GM12878 (cell line): Measurements from ENCODE around the gene ASB6. TPM values are rescaled to one million over a fixed set of nuclear protein-coding genes. Genes with fewer than 3 reads are reported as not detected.

Experiments used
- ATAC-seq: fragments of 200-7000 bp; cut with Tn5 transposase; 3 replicates; pipeline ENCODE4 v1.9.1; 2020; ENCODE audit warnings: mild to moderate bottlenecking, moderate library complexity
- BruUV-seq: library from RNA; stranded (reverse); fragments of 400-500 nt; replicated peaks from 2 replicates; lab custom pipeline; 2021; lab: Mats Ljungman, UMichigan
- CTCF ChIA-PET: fragments of 300-600 bp; sonication (Branson Sonifier 250); formaldehyde crosslinking; extraction: SDS; loops from one replicate; lab custom pipeline; 2021; ENCODE audit warnings: inconsistent platforms; lab: Yijun Ruan, JAX
- POLR2A ChIA-PET: fragments of 350-600 bp; formaldehyde crosslinking; extraction: SDS; loops from one replicate; lab custom pipeline; 2021; ENCODE audit warnings: inconsistent platforms; lab: Charles Lee
- RAD21 ChIA-PET: fragments of 300-600 bp; sonication (Branson Sonifier 250); formaldehyde crosslinking; loops from one replicate; lab custom pipeline; 2023; ENCODE audit warnings: antibody characterized with exemption; ENCODE audit not compliant: unreplicated experiment; lab: Charles Lee
- SMC1A ChIA-PET: fragments of 300-600 bp; sonication (Branson Sonifier 250); formaldehyde crosslinking; loops from one replicate; lab custom pipeline; 2023; ENCODE audit not compliant: unreplicated experiment, uncharacterized antibody; lab: Charles Lee
- DNase-seq: peaks from one replicate; pipeline ENCODE4 v3.0.0-alpha.2; 2011; ENCODE audit warnings: low read depth, low spot score
- FAIRE-seq: peaks from 3 replicates; lab custom pipeline; 2011; peaks lifted over from hg19 to GRCh38; lab: Jason Lieb, UNC
- H2AFZ ChIP-seq: 2 replicates; pipeline ENCODE4 v1.6.0; 2011; ENCODE audit warnings: low read depth, low read length, control low read depth; ENCODE audit not compliant: control insufficient read depth
- H3K27ac ChIP-seq: 2 replicates; pipeline ENCODE4 v1.5.1; 2011; ENCODE audit warnings: control low read depth; ENCODE audit not compliant: control insufficient read depth, insufficient read depth
- H3K27me3 ChIP-seq, 2 experiments: replicated peaks in 1 of 2; 2 replicates each; pipeline versions ENCODE4 v1.6.0 to v1.6.1; 2011; ENCODE audit warnings: low read length in 1 of 2; ENCODE audit not compliant: control insufficient read depth in 2 of 2, insufficient read depth in 2 of 2
- H3K36me3 ChIP-seq, 2 experiments: 2 replicates each; pipeline ENCODE4 v1.5.1; 2011; ENCODE audit warnings: low read length in 1 of 2; ENCODE audit not compliant: control insufficient read depth in 2 of 2, insufficient read depth in 2 of 2
- H3K4me1 ChIP-seq: 2 replicates; pipeline ENCODE4 v1.6.1; 2011; ENCODE audit warnings: mild to moderate bottlenecking, low read length, moderate library complexity, mixed read lengths; ENCODE audit not compliant: control insufficient read depth, insufficient read depth
- H3K4me2 ChIP-seq: 2 replicates; pipeline ENCODE4 v1.6.0; 2011; ENCODE audit warnings: control low read depth; ENCODE audit not compliant: control insufficient read depth, insufficient read depth
- H3K4me3 ChIP-seq: fragments of 200-600 bp; sonication (generic); 2 replicates; pipeline ENCODE4 v1.5.1; 2016
- H3K79me2 ChIP-seq: 2 replicates; pipeline ENCODE4 v1.6.0; 2011; ENCODE audit warnings: low read length; ENCODE audit not compliant: control insufficient read depth, insufficient read depth
- H3K9ac ChIP-seq: 2 replicates; pipeline ENCODE4 v1.8.0; 2011; ENCODE audit warnings: low read length, control low read depth, mixed read lengths; ENCODE audit not compliant: control insufficient read depth, insufficient read depth
- H3K9me3 ChIP-seq: replicated peaks from 3 replicates; pipeline ENCODE4 v1.5.1; 2011; ENCODE audit warnings: mild to moderate bottlenecking, low read length; ENCODE audit not compliant: control insufficient read depth, insufficient read depth
- H4K20me1 ChIP-seq: 2 replicates; pipeline ENCODE4 v1.6.0; 2011; ENCODE audit not compliant: control insufficient read depth, insufficient read depth
- JUNB ChIP-seq: IDR thresholded peaks from 2 replicates; pipeline ENCODE4 v1.6.1; 2016; ENCODE audit warnings: antibody characterized with exemption, mild to moderate bottlenecking
- KAT2A ChIP-seq: conservative IDR thresholded peaks from 2 replicates; pipeline ENCODE4 v1.6.1; 2011; ENCODE audit warnings: low read depth, low read length; ENCODE audit not compliant: control insufficient read depth
- MYC ChIP-seq: IDR thresholded peaks from 2 replicates; pipeline ENCODE4 v1.6.1; 2011; ENCODE audit warnings: mild to moderate bottlenecking, low read length, moderate library complexity, inconsistent platforms; ENCODE audit not compliant: insufficient read depth, insufficient replicate concordance, insufficient read length, severe bottlenecking
- RB1 ChIP-seq: fragments of 450-650 bp; formaldehyde crosslinking; IDR thresholded peaks from 2 replicates; pipeline ENCODE4 v1.6.1; 2017; ENCODE audit warnings: mild to moderate bottlenecking, borderline replicate concordance
- SMAD1 ChIP-seq: fragments of 450-650 bp; IDR thresholded peaks from 2 replicates; pipeline ENCODE4 v1.6.1; 2018; ENCODE audit warnings: mild to moderate bottlenecking, low read depth; ENCODE audit not compliant: partially characterized antibody
- SUZ12 ChIP-seq: fragments of 200-600 bp; sonication (generic); IDR thresholded peaks from one replicate; pipeline ENCODE4 v1.6.1; 2018; ENCODE audit warnings: antibody characterized with exemption, mild to moderate bottlenecking; ENCODE audit not compliant: unreplicated experiment
- WRNIP1 ChIP-seq: IDR thresholded peaks from 2 replicates; pipeline ENCODE4 v1.6.1; 2011; ENCODE audit warnings: low read depth, low read length, improper control_type of control experiment, borderline replicate concordance
- WGBS: methylation state at CpG from one replicate; pipeline ENCODE4 v1.1.6; 2016; ENCODE audit warnings: low lambda C conversion rate; ENCODE audit not compliant: insufficient replicate concordance, insufficient coverage; ENCODE audit errors: missing lambda C conversion rate; 5-methylcytosine and 5-hydroxymethylcytosine counted together
- in situ Hi-C: fragments of 300-500 bp; cut with MboI; formaldehyde crosslinking; loops from 9 replicates; pipeline ENCODE4 v1.14.3; 2018; ENCODE audit warnings: mixed read lengths
- intact Hi-C: fragments of 100-400 bp; cut with micrococcal nuclease; formaldehyde crosslinking; loops from one replicate; pipeline ENCODE4 v1.14.2; 2022; ENCODE audit not compliant: unreplicated experiment
- polyA plus RNA-seq, 11 experiments: library from polyadenylated mRNA; depleted of rRNA in 4 of 11; unstranded in 6 of 11; stranded (reverse) in 5 of 11; fragments of >200 nt; fragmentation: Nextera tagmentation in 4 of 11; fragmentation: Illumina TruSeq in 1 of 11; extraction: Ambion mirVana in 4 of 11; extraction: Trizol in 1 of 11; gene quantifications; 1 replicate in 1 of 11; 2 replicates in 10 of 11; pipeline versions ENCODE4 v1.2.1 to v1.2.3, GENCODE V29; 2011 to 2016; ENCODE audit warnings: inconsistent platforms in 2 of 11, missing spikeins in 2 of 11, low read depth in 1 of 11
- total RNA-seq, 4 experiments: library from RNA; depleted of rRNA in 3 of 4; stranded (reverse); fragments of >200 nt in 3 of 4; fragmentation: Illumina TruSeq in 1 of 4; extraction: Trizol in 1 of 4; gene quantifications; 2 replicates each; pipeline versions ENCODE4 v1.2.1 to v1.2.3, GENCODE V29; 2013 to 2021

The ASB6 gene
- total and polyA plus RNA-seq, 10 of the 15 experiments (the other 5 are each of a cell fraction or from before 2014, with no cell fraction given), result 0.80 to 18.2 (median 9.9) TPM

- SMC1A ChIA-PET, result interaction anchor here (0.9 to 2.3 kb wide), 7 partner anchors 11 to 475 kb away, joined by 3 to 7 read pairs (median 4); no protein-coding TSS in a partner anchor
- no peak overlapping the region for H2AFZ ChIP-seq
- no peaks in the 10 kb centered on the region for H3K79me2 ChIP-seq
- H3K27me3 ChIP-seq, result no peaks in the 10 kb centered on the region
- H3K4me1 ChIP-seq, result peaks cover 19% of the 10 kb centered on the region
- H3K27ac ChIP-seq, result no peak overlapping the region
- no peaks in the 10 kb centered on the region for H3K9me3 ChIP-seq
- H4K20me1 ChIP-seq, result no peaks in the 10 kb centered on the region
- ATAC-seq (no peak), FAIRE-seq (no peak), DNase-seq (no peak)
- no peaks in the 10 kb centered on the region for H3K36me3 ChIP-seq
- in situ Hi-C loops, result no loop called here
- no peak overlapping the region for H3K4me3 ChIP-seq
- intact Hi-C loops, result loop anchor here (10.0 kb wide), 1 partner anchor 122 kb away; no protein-coding TSS in a partner anchor
- H3K4me2 ChIP-seq, result no peak overlapping the region
- no TSS peak for BruUV-seq
- RAD21 ChIA-PET, result interaction anchor here (1.1 to 4.4 kb wide), 5 partner anchors 18 to 477 kb away, joined by 4 to 22 read pairs (median 5); no protein-coding TSS in a partner anchor
- CTCF ChIA-PET, result interaction anchor here (0.9 to 4.9 kb wide), 8 partner anchors 10 to 476 kb away, joined by 3 to 34 read pairs (median 12); no protein-coding TSS in a partner anchor
- POLR2A ChIA-PET, result interaction anchor here (1.2 to 1.5 kb wide), 3 partner anchors 11 to 467 kb away, joined by 3 to 6 read pairs (median 5); no protein-coding TSS in a partner anchor
- no peak overlapping the region for H3K9ac ChIP-seq
- no peak for TF ChIP-seq RB1
- TF ChIP-seq KAT2A, result no peak
- TF ChIP-seq JUNB, result no peak
- TF ChIP-seq MYC, result no peak
- no peak for TF ChIP-seq SMAD1
- TF ChIP-seq WRNIP1, result no peak
- no peak for TF ChIP-seq SUZ12
- WGBS, result 90% methylated on average over 5 of the region's 6 CpGs
Measured at GRCh38 chr9:129607027-129607387, 34.9 kb downstream of the ASB6 start.
